Trophoblast cell (in vitro differentiated cells and primary cell): ENCODE data around the gene CAMSAP1.

Experiments used
- DNase-seq, 2 donors: peaks; one replicate each; pipeline ENCODE4 v3.0.0-alpha.2; 2016
- H2AFZ ChIP-seq: 2 replicates; pipeline ENCODE4 v1.6.1; 2013; ENCODE audit warnings: low read length, moderate library complexity, mild to moderate bottlenecking; ENCODE audit not compliant: insufficient read depth, poor library complexity
- H2AK5ac ChIP-seq: 2 replicates; pipeline ENCODE4 v1.6.1; 2013; ENCODE audit warnings: mild to moderate bottlenecking, low read length
- H2BK120ac ChIP-seq: 2 replicates; pipeline ENCODE4 v1.6.1; 2013; ENCODE audit warnings: low read length, mild to moderate bottlenecking, moderate library complexity; ENCODE audit not compliant: insufficient read depth, poor library complexity
- H2BK12ac ChIP-seq: 2 replicates; pipeline ENCODE4 v1.6.1; 2013; ENCODE audit warnings: mild to moderate bottlenecking, low read length, moderate library complexity
- H2BK5ac ChIP-seq: 2 replicates; pipeline ENCODE4 v1.6.1; 2013; ENCODE audit warnings: low read length, low read depth, moderate library complexity, mild to moderate bottlenecking; ENCODE audit not compliant: poor library complexity
- H3K14ac ChIP-seq: 2 replicates; pipeline ENCODE4 v1.6.1; 2013; ENCODE audit warnings: mild to moderate bottlenecking, low read length
- H3K18ac ChIP-seq: 2 replicates; pipeline ENCODE4 v1.6.1; 2013; ENCODE audit warnings: mild to moderate bottlenecking, low read length
- H3K23ac ChIP-seq: 2 replicates; pipeline ENCODE4 v1.6.1; 2013; ENCODE audit warnings: low read length
- H3K27ac ChIP-seq: 2 replicates; pipeline ENCODE4 v1.5.1; 2013; ENCODE audit warnings: low read depth, mild to moderate bottlenecking, inconsistent platforms, low read length, moderate library complexity
- H3K27me3 ChIP-seq: 2 replicates; pipeline ENCODE4 v1.6.1; 2013; ENCODE audit warnings: inconsistent platforms, mild to moderate bottlenecking, low read length, moderate library complexity; ENCODE audit not compliant: insufficient read depth
- H3K36me3 ChIP-seq, 2 experiments: 1 replicate in 1 of 2; 2 replicates in 1 of 2; pipeline ENCODE4 v1.6.1; 2013; ENCODE audit warnings: low read length in 2 of 2, mild to moderate bottlenecking in 2 of 2, moderate library complexity in 1 of 2; ENCODE audit not compliant: insufficient read depth in 2 of 2, control insufficient read depth in 1 of 2
- H3K4ac ChIP-seq: 2 replicates; pipeline ENCODE4 v1.6.1; 2013; ENCODE audit warnings: low read depth, mild to moderate bottlenecking, low read length, moderate library complexity
- H3K4me1 ChIP-seq, 2 experiments: 1 replicate in 1 of 2; 2 replicates in 1 of 2; pipeline ENCODE4 v1.6.1; 2013; ENCODE audit warnings: low read length in 2 of 2, mild to moderate bottlenecking in 2 of 2, moderate library complexity in 1 of 2; ENCODE audit not compliant: insufficient read depth in 2 of 2, control insufficient read depth in 1 of 2
- H3K4me2 ChIP-seq: 2 replicates; pipeline ENCODE4 v1.6.1; 2013; ENCODE audit warnings: inconsistent platforms, mild to moderate bottlenecking, low read length, moderate library complexity
- H3K4me3 ChIP-seq: 2 replicates; pipeline ENCODE4 v1.5.1; 2013; ENCODE audit warnings: mild to moderate bottlenecking, low read depth, low read length, inconsistent platforms
- H3K79me1 ChIP-seq: one replicate; pipeline ENCODE4 v1.6.1; 2013; ENCODE audit warnings: low read length
- H3K79me2 ChIP-seq: 2 replicates; pipeline ENCODE4 v1.6.1; 2013; ENCODE audit warnings: low read length, mild to moderate bottlenecking; ENCODE audit not compliant: control insufficient read depth, insufficient read depth, poor library complexity
- H3K9ac ChIP-seq: 2 replicates; pipeline ENCODE4 v1.6.1; 2013; ENCODE audit warnings: mild to moderate bottlenecking, low read length
- H3K9me3 ChIP-seq: 2 replicates; pipeline ENCODE4 v1.6.1; 2013; ENCODE audit warnings: low read depth, mild to moderate bottlenecking, control low read depth, inconsistent platforms, low read length; ENCODE audit not compliant: insufficient read depth
- H4K12ac ChIP-seq: 2 replicates; pipeline ENCODE4 v1.6.1; 2013; ENCODE audit warnings: low read depth, mild to moderate bottlenecking, low read length, moderate library complexity
- H4K8ac ChIP-seq: 2 replicates; pipeline ENCODE4 v1.6.1; 2013; ENCODE audit warnings: low read depth, mild to moderate bottlenecking, low read length, moderate library complexity
- H4K91ac ChIP-seq: one replicate; pipeline ENCODE4 v1.6.1; 2013; ENCODE audit warnings: low read depth, mild to moderate bottlenecking, low read length, moderate library complexity
- WGBS: extraction: QIAGEN DNeasy Blood & Tissue Kit; methylation state at CpG from one replicate; pipeline ENCODE4 v1.1.7; 2013; ENCODE audit warnings: missing lambda C conversion rate; ENCODE audit not compliant: insufficient read length, insufficient coverage; ENCODE audit errors: extremely low coverage; 5-methylcytosine and 5-hydroxymethylcytosine counted together

Gene CAMSAP1

DNA sequence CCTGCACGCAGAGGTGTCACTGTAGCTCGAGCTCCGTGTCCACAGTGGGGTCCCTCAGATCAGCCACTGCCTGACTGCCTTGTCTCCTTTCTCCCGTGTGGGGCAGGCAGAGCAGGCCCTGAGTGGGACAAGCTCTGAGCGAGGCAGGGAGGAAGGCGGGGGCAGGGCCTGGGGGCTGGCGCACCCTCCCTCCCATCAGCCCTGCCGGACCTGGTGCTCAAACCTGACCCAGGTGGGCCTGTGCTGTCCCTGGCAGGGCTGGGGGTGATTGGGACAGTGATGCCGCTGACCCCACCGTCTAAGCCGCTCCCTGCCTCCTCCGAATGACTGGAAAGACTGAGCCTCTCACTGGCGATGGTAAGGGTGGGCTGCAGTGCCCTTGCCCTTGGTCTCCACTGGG, 144.4 kb downstream of the CAMSAP1 start:
- Histone ChIP-seq H3K79me2 (no peaks in the 10 kb centered on the region), H3K9me3 (peaks cover 24% of the 10 kb centered on the region), H2AK5ac (no peak overlapping the region), H3K36me3 (no peaks in the 10 kb centered on the region), H3K4me1 (no peaks in the 10 kb centered on the region), H3K18ac (no peak overlapping the region), H3K27ac (no peak overlapping the region), H3K4me3 (no peak overlapping the region), H3K14ac (no peak overlapping the region), H3K79me1 (no peaks in the 10 kb centered on the region), H3K23ac (no peak overlapping the region), H2BK120ac (no peak overlapping the region), H4K8ac (no peak overlapping the region), H3K4ac (no peak overlapping the region), H2BK5ac (no peak overlapping the region), H3K4me2 (no peak overlapping the region), H4K91ac (no peak overlapping the region), H3K27me3 (no peaks in the 10 kb centered on the region), H2AFZ (no peak overlapping the region), H2BK12ac (no peak overlapping the region), H3K9ac (no peak overlapping the region), H4K12ac (no peak overlapping the region)
- WGBS: no CpG with 5 or more reads among the region's 13 CpGs
- no peak for DNase-seq

DNA sequence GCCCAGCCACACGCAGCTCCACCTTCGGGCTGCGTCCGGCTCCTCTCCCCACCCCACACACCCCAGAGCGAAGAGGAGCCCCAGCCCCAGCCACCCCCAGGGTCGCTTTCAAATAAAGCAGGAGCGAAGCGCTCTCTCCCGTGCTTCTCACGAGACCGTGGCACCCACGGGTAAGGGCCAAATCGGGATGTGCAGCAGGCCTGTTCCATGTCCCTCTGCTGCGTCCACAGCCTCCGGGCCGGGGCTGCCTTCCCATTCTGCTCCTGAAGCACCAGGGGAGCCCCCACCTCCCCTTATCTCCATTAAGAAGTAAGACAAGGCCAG, 145.5 kb downstream of the CAMSAP1 start:
- WGBS: no CpG with 5 or more reads among the region's 16 CpGs
- no peak for DNase-seq
- H2BK5ac ChIP-seq: no peak overlapping the region
- peaks cover 25% of the 10 kb centered on the region for H3K9me3 ChIP-seq
- no peak overlapping the region for H2BK120ac ChIP-seq
- no peak overlapping the region for H2AFZ ChIP-seq
- no peaks in the 10 kb centered on the region for H3K36me3 ChIP-seq
- no peaks in the 10 kb centered on the region for H3K79me1 ChIP-seq
- H2BK12ac ChIP-seq: no peak overlapping the region
- no peak overlapping the region for H4K91ac ChIP-seq
- no peak overlapping the region for H3K27ac ChIP-seq
- no peak overlapping the region for H3K4me2 ChIP-seq
- no peak overlapping the region for H3K4ac ChIP-seq
- no peak overlapping the region for H4K12ac ChIP-seq
- H3K79me2 ChIP-seq: no peaks in the 10 kb centered on the region
- H3K18ac ChIP-seq: no peak overlapping the region
- no peak overlapping the region for H2AK5ac ChIP-seq
- no peak overlapping the region for H4K8ac ChIP-seq
- H3K4me3 ChIP-seq: no peak overlapping the region
- H3K4me1 ChIP-seq: no peaks in the 10 kb centered on the region
- no peak overlapping the region for H3K23ac ChIP-seq
- H3K9ac ChIP-seq: no peak overlapping the region
- H3K27me3 ChIP-seq: no peaks in the 10 kb centered on the region
- no peak overlapping the region for H3K14ac ChIP-seq

DNA sequence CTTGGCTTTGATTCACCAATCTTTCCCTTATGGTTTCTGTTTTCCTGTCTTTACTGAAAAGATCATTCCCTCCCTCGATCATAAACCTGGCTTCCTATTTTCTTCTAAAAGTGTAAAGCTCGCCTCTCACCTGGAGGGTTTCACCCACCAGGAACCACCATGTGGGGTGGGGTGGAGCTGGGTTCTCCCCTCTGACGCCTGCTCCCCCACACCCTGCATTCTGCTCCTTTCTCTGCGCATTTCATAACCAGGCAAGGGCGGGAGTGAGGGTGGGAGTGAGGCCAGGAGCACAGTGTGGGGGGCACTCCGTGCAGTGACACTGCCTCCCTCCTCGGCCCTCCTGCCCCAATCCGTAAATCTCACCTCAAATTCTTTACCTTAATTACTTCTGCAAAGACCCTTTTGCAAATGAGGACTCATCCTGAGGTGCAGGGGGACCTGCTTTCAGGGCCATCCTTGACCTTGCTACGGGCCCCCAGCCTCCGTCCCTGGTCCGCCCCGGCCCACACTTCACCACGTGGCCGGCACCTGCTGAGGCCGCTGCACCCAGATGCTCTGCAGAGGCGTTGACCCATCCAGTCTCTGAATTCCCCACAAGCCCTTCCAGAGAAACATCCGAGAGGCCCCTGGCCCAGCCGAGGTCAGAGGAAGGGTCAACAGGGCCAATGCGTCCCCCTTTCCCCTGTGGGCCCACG, 146.0 kb downstream of the CAMSAP1 start:
- no peak overlapping the region for H3K4ac ChIP-seq
- H4K12ac ChIP-seq: no peak overlapping the region
- H3K27me3 ChIP-seq: no peaks in the 10 kb centered on the region
- H3K36me3 ChIP-seq: no peaks in the 10 kb centered on the region
- no peak overlapping the region for H3K14ac ChIP-seq
- H3K79me1 ChIP-seq: no peaks in the 10 kb centered on the region
- no peak overlapping the region for H2BK5ac ChIP-seq
- H3K9ac ChIP-seq: no peak overlapping the region
- H2AK5ac ChIP-seq: no peak overlapping the region
- no peaks in the 10 kb centered on the region for H3K4me1 ChIP-seq
- no peaks in the 10 kb centered on the region for H3K79me2 ChIP-seq
- no peak overlapping the region for H3K27ac ChIP-seq
- H2BK120ac ChIP-seq: no peak overlapping the region
- H3K18ac ChIP-seq: no peak overlapping the region
- H3K23ac ChIP-seq: no peak overlapping the region
- peaks cover 21% of the 10 kb centered on the region for H3K9me3 ChIP-seq
- H2BK12ac ChIP-seq: no peak overlapping the region
- H3K4me2 ChIP-seq: no peak overlapping the region
- no peak for DNase-seq
- no peak overlapping the region for H4K8ac ChIP-seq
- H3K4me3 ChIP-seq: no peak overlapping the region
- no peak overlapping the region for H4K91ac ChIP-seq
- H2AFZ ChIP-seq: no peak overlapping the region
- WGBS: no CpG with 5 or more reads among the region's 20 CpGs

DNA sequence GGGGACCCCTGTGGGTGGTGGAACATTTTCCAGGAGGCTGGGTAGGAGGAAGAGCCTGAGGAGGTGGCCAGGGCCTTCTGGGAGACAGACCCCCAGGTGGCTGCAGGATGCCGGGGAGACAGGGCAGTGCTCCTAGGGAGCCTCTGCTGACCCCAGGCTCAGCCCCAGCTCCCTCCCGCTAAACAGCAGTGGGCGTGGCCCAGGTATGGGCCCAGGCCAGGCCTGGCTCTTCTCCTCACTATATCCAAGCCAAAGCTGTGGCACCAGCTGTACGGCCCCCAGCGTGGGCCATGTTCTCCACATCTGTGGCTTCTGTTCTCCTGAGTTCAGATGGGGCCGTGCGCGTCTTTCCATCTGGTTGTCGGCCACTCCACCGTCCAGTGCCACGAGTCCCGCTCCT, 146.9 kb downstream of the CAMSAP1 start:
- Histone ChIP-seq H3K14ac (no peak overlapping the region), H3K9ac (no peak overlapping the region), H4K91ac (no peak overlapping the region), H3K4me3 (no peak overlapping the region), H3K4ac (no peak overlapping the region), H3K18ac (no peak overlapping the region), H3K79me2 (no peaks in the 10 kb centered on the region), H2BK120ac (no peak overlapping the region), H2AFZ (no peak overlapping the region), H3K23ac (no peak overlapping the region), H3K79me1 (no peaks in the 10 kb centered on the region), H3K9me3 (peaks cover 21% of the 10 kb centered on the region), H3K36me3 (no peaks in the 10 kb centered on the region), H2BK12ac (no peak overlapping the region), H3K27me3 (no peaks in the 10 kb centered on the region), H4K8ac (no peak overlapping the region), H3K4me1 (no peaks in the 10 kb centered on the region), H3K4me2 (no peak overlapping the region), H3K27ac (no peak overlapping the region), H2AK5ac (no peak overlapping the region), H2BK5ac (no peak overlapping the region), H4K12ac (no peak overlapping the region)
- no peak for DNase-seq
- WGBS: no CpG with 5 or more reads among the region's 12 CpGs
